Esophagus muscularis mucosa (tissue), 4 donors: ENCODE data around the gene PLCG2. TPM values are rescaled to one million over a fixed set of nuclear protein-coding genes. Genes with fewer than 3 reads are reported as not detected.

ENCODE experiments used
- DNase-seq: peaks from one replicate; pipeline ENCODE4 v3.0.0-alpha.2; 2017; ENCODE audit errors: extremely low spot score
- H3K27ac ChIP-seq, 4 donors: fragments of 200-600 bp; sonication (generic); replicated peaks in 1 of 4; 1 replicate in 3 of 4; 2 replicates in 1 of 4; pipeline ENCODE4 v1.5.1; 2016 to 2019; ENCODE audit warnings: mild to moderate bottlenecking in 1 of 4
- H3K27me3 ChIP-seq, 4 donors: fragments of 200-600 bp; sonication (generic); one replicate each; pipeline versions ENCODE4 v1.5.1 to v1.6.0; 2016 to 2019
- H3K36me3 ChIP-seq, 4 donors: fragments of 200-600 bp; sonication (generic); one replicate each; pipeline ENCODE4 v1.5.1; 2016 to 2019
- H3K4me1 ChIP-seq, 4 donors: fragments of 200-600 bp; sonication (generic); one replicate each; pipeline ENCODE4 v1.5.1; 2016 to 2019
- H3K4me3 ChIP-seq, 4 donors: fragments of 200-600 bp; sonication (generic); 1 replicate in 2 of 4; 2 replicates in 2 of 4; pipeline ENCODE4 v1.5.1; 2016 to 2019; ENCODE audit warnings: mild to moderate bottlenecking in 4 of 4, moderate library complexity in 1 of 4
- H3K9me3 ChIP-seq, 4 donors: fragments of 200-600 bp; sonication (generic); 1 replicate in 3 of 4; 2 replicates in 1 of 4; pipeline ENCODE4 v1.5.1; 2016 to 2019
- CTCF ChIP-seq, 3 experiments: fragments of 200-600 bp in 2 of 3; fragments of 450-650 bp in 1 of 3; sonication (generic) in 2 of 3; IDR thresholded peaks; one replicate each; pipeline ENCODE4 v1.5.1; 2017 to 2019; ENCODE audit warnings: antibody characterized with exemption in 3 of 3, mild to moderate bottlenecking in 2 of 3, moderate library complexity in 1 of 3
- EP300 ChIP-seq: sonication (generic); formaldehyde crosslinking; IDR thresholded peaks from one replicate; pipeline ENCODE4 v1.6.1; 2017; ENCODE audit warnings: antibody characterized with exemption
- POLR2A ChIP-seq: fragments of 450-650 bp; IDR thresholded peaks from one replicate; pipeline ENCODE4 v1.6.1; 2017; ENCODE audit warnings: antibody characterized with exemption, moderate library complexity, mild to moderate bottlenecking, low read depth
- POLR2AphosphoS5 ChIP-seq, 2 donors: sonication (generic); formaldehyde crosslinking; IDR thresholded peaks; one replicate each; pipeline ENCODE4 v1.6.1; 2017; ENCODE audit warnings: antibody characterized with exemption in 2 of 2
- WGBS: methylation state at CpG from one replicate; pipeline ENCODE4 v1.1.5; 2018; 5-methylcytosine and 5-hydroxymethylcytosine counted together
- intact Hi-C: fragments of 100-400 bp; cut with DNase I; formaldehyde crosslinking; loops from one replicate; pipeline ENCODE4 v1.15.1; 2023
- total RNA-seq, 4 donors: library from RNA; depleted of rRNA; stranded (reverse); fragments of >200 nt; gene quantifications; one replicate each; pipeline versions ENCODE4 v1.1.0 to v1.2.1, GENCODE V29; 2016

Gene PLCG2
- total RNA-seq, 4 donors from 2014 or later, result 7.1 to 11.3 (median 9.9) TPM

GRCh38 chr16:81752225-81752875 lies 26.7 kb upstream of the PLCG2 start:
- WGBS, result 67% methylated on average over 2 of the region's 13 CpGs
- Histone ChIP-seq H3K4me1 (peaks cover 0 to 30% (median 22%) of the 10 kb centered on the region in 4 donors), H3K4me3 (no peak overlapping the region), H3K27me3 (no peaks in the 10 kb centered on the region), H3K27ac (peak overlapping the region in 3 of 4 donors; percentile 43 to 63 (median 60)), H3K9me3 (no peaks in the 10 kb centered on the region), H3K36me3 (no peaks in the 10 kb centered on the region)
- TF ChIP-seq POLR2A (no peak), CTCF (IDR thresholded peaks at IDR 0.05) (no peak), EP300 (no peak), POLR2AphosphoS5 (IDR thresholded peaks at IDR 0.05) (no peak)
- intact Hi-C loops, result no loop called here
- DNase-seq, result peak; percentile 92

GRCh38 chr16:81752876-81753227 lies 26.2 kb upstream of the PLCG2 start:
- TF ChIP-seq CTCF (IDR thresholded peaks at IDR 0.05) (no peak), POLR2AphosphoS5 (IDR thresholded peaks at IDR 0.05) (no peak), EP300 (no peak), POLR2A (no peak)
- intact Hi-C loops, result no loop called here
- H3K36me3 ChIP-seq, result no peaks in the 10 kb centered on the region
- H3K4me1 ChIP-seq, result peaks cover 0 to 30% (median 22%) of the 10 kb centered on the region in 4 donors
- no peaks in the 10 kb centered on the region for H3K27me3 ChIP-seq
- no peak for DNase-seq
- WGBS, result 80% methylated on average over 1 of the region's 7 CpGs
- no peak overlapping the region for H3K4me3 ChIP-seq
- no peaks in the 10 kb centered on the region for H3K9me3 ChIP-seq
- peak overlapping the region in 3 of 4 donors; percentile 43 to 63 (median 60) for H3K27ac ChIP-seq

GRCh38 chr16:81754858-81755257 lies 24.2 kb upstream of the PLCG2 start:
- no peak overlapping the region for H3K27ac ChIP-seq
- H3K4me3 ChIP-seq, result no peak overlapping the region
- H3K4me1 ChIP-seq, result peaks cover 0 to 18% (median 11%) of the 10 kb centered on the region in 4 donors
- TF ChIP-seq POLR2A (no peak), CTCF (IDR thresholded peaks at IDR 0.05) (no peak), POLR2AphosphoS5 (IDR thresholded peaks at IDR 0.05) (no peak), EP300 (no peak)
- intact Hi-C loops, result no loop called here
- 100% methylated on average over 1 of the region's 1 CpG for WGBS
- no peaks in the 10 kb centered on the region for H3K36me3 ChIP-seq
- no peaks in the 10 kb centered on the region for H3K9me3 ChIP-seq
- no peak for DNase-seq
- no peaks in the 10 kb centered on the region for H3K27me3 ChIP-seq

GRCh38 chr16:81755915-81756614 lies 23.0 kb upstream of the PLCG2 start:
- 58% methylated on average over 13 of the region's 13 CpGs for WGBS
- TF ChIP-seq CTCF (IDR thresholded peaks at IDR 0.05), result no peak
- no peak for TF ChIP-seq EP300
- no peak for TF ChIP-seq POLR2AphosphoS5 (IDR thresholded peaks at IDR 0.05)
- TF ChIP-seq POLR2A, result no peak
- H3K9me3 ChIP-seq, result no peaks in the 10 kb centered on the region
- H3K4me1 ChIP-seq, result peaks cover 0 to 18% (median 11%) of the 10 kb centered on the region in 4 donors
- H3K27me3 ChIP-seq, result no peaks in the 10 kb centered on the region
- H3K36me3 ChIP-seq, result no peaks in the 10 kb centered on the region
- no peak overlapping the region for H3K4me3 ChIP-seq
- intact Hi-C loops, result no loop called here
- peak overlapping the region in 1 of 4 donors; percentile 7 for H3K27ac ChIP-seq
- DNase-seq, result no peak
